ENCODE data around the gene OLFML1. TPM values are rescaled to one million over a fixed set of nuclear protein-coding genes. Genes with fewer than 3 reads are reported as not detected.

OLFML1 gene
- polyA plus RNA-seq, 2 of the 4 experiments (the other 2 are of a cell fraction) = not detected

GRCh38 chr11:7548659-7549274 lies 63.5 kb downstream of the OLFML1 start:
- Histone ChIP-seq H3K4me1 (peaks cover 10% of the 10 kb centered on the region; the same call in 1 of the 3 replicates), H3K4me3 (no peak overlapping the region), H3K27ac (no peak overlapping the region), H3K4me2 (no peak overlapping the region), H3K9me3 (no peaks in the 10 kb centered on the region)
- no peak for FAIRE-seq
- POLR2A ChIA-PET = no interaction called here
- ATAC-seq = peak; percentile 67 to 92; a peak in 5 of 6 replicates
- TF ChIP-seq RAD21 (conservative IDR thresholded peaks at IDR 0.05 in 1 of 2, IDR thresholded peaks at IDR 0.05 in 1 of 2) (peak in 1 of 2 experiments; percentile 25; a peak in 2 of 5 replicates), FOXS1 (CRISPR knock-in tag; IDR thresholded peaks at IDR 0.05) (no peak), CTCF (IDR thresholded peaks at IDR 0.05) (peak; percentile 22; the same call in 1 of the 3 replicates), RARB (CRISPR knock-in tag; IDR thresholded peaks at IDR 0.05) (no peak), RNF2 (IDR thresholded peaks at IDR 0.05; ENCODE audit: borderline replicate concordance, low read depth) (no peak), ATOH8 (CRISPR knock-in tag; IDR thresholded peaks at IDR 0.05; ENCODE audit: low read depth) (no peak), SMC3 (IDR thresholded peaks at IDR 0.05) (0 out of 3 replicates have a peak, but pooled peaks have one; percentile 13)
- CTCF ChIA-PET = interaction anchor here (1.0 to 5.5 kb wide), 7 partner anchors 9 to 117 kb away, joined by 3 to 30 read pairs (median 5); no protein-coding TSS in a partner anchor
- peak in 1 of 2 experiments; percentile 27 for DNase-seq (ENCODE audit: low read depth in 1 of 2, low spot score in 1 of 2)
- WGBS (ENCODE audit: missing lambda C conversion rate) = 45% methylated on average over 7 of the region's 7 CpGs

- 36% methylated on average over 4 of the region's 4 CpGs for WGBS (ENCODE audit: missing lambda C conversion rate)
- Histone ChIP-seq H3K27ac (no peak overlapping the region), H3K4me1 (peaks cover 10% of the 10 kb centered on the region; the same call in 1 of the 3 replicates), H3K9me3 (no peaks in the 10 kb centered on the region), H3K4me2 (no peak overlapping the region), H3K4me3 (no peak overlapping the region)
- ATAC-seq = no peak
- TF ChIP-seq RFX5 (IDR thresholded peaks at IDR 0.05) = no peak
- TF ChIP-seq RARB (CRISPR knock-in tag; IDR thresholded peaks at IDR 0.05) = no peak
- no peak for TF ChIP-seq HEYL (CRISPR knock-in tag; IDR thresholded peaks at IDR 0.05)
- no peak for TF ChIP-seq CHD2 (IDR thresholded peaks at IDR 0.05; ENCODE audit: low read length, partially characterized antibody)
- ChIA-PET POLR2A (no interaction called here), CTCF (interaction anchor here (0.9 to 5.5 kb wide), 8 partner anchors 10 to 145 kb away, joined by 3 to 30 read pairs (median 4); no protein-coding TSS in a partner anchor)
- DNase-seq (ENCODE audit: low read depth in 1 of 2, low spot score in 1 of 2) = no peak
- FAIRE-seq = no peak
Measured at GRCh38 chr11:7549681-7550080, 64.4 kb downstream of the OLFML1 start.

- ChIA-PET CTCF (interaction anchor here (0.8 to 5.5 kb wide), 6 partner anchors 13 to 114 kb away, joined by 3 to 30 read pairs (median 4); no protein-coding TSS in a partner anchor), POLR2A (no interaction called here)
- TF ChIP-seq FOSL2 (IDR thresholded peaks at IDR 0.05) (no peak), FOSL2 (CRISPR knock-in tag; IDR thresholded peaks at IDR 0.05) (no peak), FOSB (CRISPR knock-in tag; IDR thresholded peaks at IDR 0.05) (no peak), ZNF302 (CRISPR knock-in tag; IDR thresholded peaks at IDR 0.05) (no peak), KDM5A (IDR thresholded peaks at IDR 0.05) (no peak)
- Histone ChIP-seq H3K4me2 (peak overlapping the region; percentile 43), H3K4me1 (peaks cover 10% of the 10 kb centered on the region; the same call in 1 of the 3 replicates), H3K4me3 (no peak overlapping the region), H3K9me3 (no peaks in the 10 kb centered on the region), H3K27ac (peak overlapping the region in 1 of 2 experiments; percentile 13; a peak in 2 of 6 replicates)
- ATAC-seq (no peak), DNase-seq (ENCODE audit: low read depth in 1 of 2, low spot score in 1 of 2) (no peak), FAIRE-seq (no peak)
- WGBS (ENCODE audit: missing lambda C conversion rate) = 92% methylated on average over 1 of the region's 1 CpG
Measured at GRCh38 chr11:7551571-7551970, 66.3 kb downstream of the OLFML1 start.

GRCh38 chr11:7552666-7553065 lies 67.4 kb downstream of the OLFML1 start:
- 86% methylated on average over 4 of the region's 4 CpGs for WGBS (ENCODE audit: missing lambda C conversion rate)
- FAIRE-seq = no peak
- peaks cover 10% of the 10 kb centered on the region; the same call in 1 of the 3 replicates for H3K4me1 ChIP-seq
- H3K4me2 ChIP-seq = no peak overlapping the region
- ChIA-PET POLR2A (no interaction called here), CTCF (interaction anchor here (0.7 to 5.2 kb wide), 5 partner anchors 8 to 113 kb away, joined by 3 to 29 read pairs (median 4); no protein-coding TSS in a partner anchor)
- H3K9me3 ChIP-seq = no peaks in the 10 kb centered on the region
- no peak overlapping the region for H3K4me3 ChIP-seq
- DNase-seq (ENCODE audit: low read depth in 1 of 2, low spot score in 1 of 2) = no peak
- no peak overlapping the region for H3K27ac ChIP-seq
- no peak for ATAC-seq
- no peak for TF ChIP-seq RFX5 (IDR thresholded peaks at IDR 0.05)
- TF ChIP-seq REST (IDR thresholded peaks at IDR 0.05) = no peak
- no peak for TF ChIP-seq BCL3 (IDR thresholded peaks at IDR 0.05)
- no peak for TF ChIP-seq GATA3 (IDR thresholded peaks at IDR 0.05; ENCODE audit: borderline replicate concordance)
- TF ChIP-seq TFCP2L1 (CRISPR knock-in tag; IDR thresholded peaks at IDR 0.05) = no peak
- no peak for TF ChIP-seq RCOR1 (IDR thresholded peaks at IDR 0.05; ENCODE audit: low read depth, low read length)
- TF ChIP-seq RNF2 (IDR thresholded peaks at IDR 0.05; ENCODE audit: borderline replicate concordance, low read depth) = no peak
- no peak for TF ChIP-seq ZFP36 (IDR thresholded peaks at IDR 0.05; ENCODE audit: borderline replicate concordance, partially characterized antibody)
- TF ChIP-seq HDAC2 (IDR thresholded peaks at IDR 0.05) = no peak
